ENCODE data around the gene C3orf52. TPM values are rescaled to one million over a fixed set of nuclear protein-coding genes. Genes with fewer than 3 reads are reported as not detected.
A peak's percentile ranks its signal among the peaks of the same experiment; 100 is the strongest.

Gene C3orf52
- total and polyA plus RNA-seq, 10 of the 15 experiments (the other 5 are each of a cell fraction or from before 2014, with no cell fraction given): 0.15 to 1.9 (median 0.73) TPM

- TF ChIP-seq BCL3 (IDR thresholded peaks at IDR 0.05; ENCODE audit: borderline replicate concordance, insufficient read depth, low read depth, low read length, poor library complexity, severe bottlenecking) (peak; percentile 34), MLLT1 (IDR thresholded peaks at IDR 0.05) (peak; percentile 51), NBN (IDR thresholded peaks at IDR 0.05) (no peak), KAT2A (conservative IDR thresholded peaks at IDR 0.05; ENCODE audit: control insufficient read depth, low read depth, low read length) (no peak), USF1 (IDR thresholded peaks at IDR 0.05; ENCODE audit: borderline replicate concordance, extremely low read length, insufficient read depth, low read depth, low read length) (no peak), CBX3 (IDR thresholded peaks at IDR 0.05; ENCODE audit: borderline replicate concordance, low read depth) (no peak), GATAD2B (conservative IDR thresholded peaks at IDR 0.05; ENCODE audit: low read depth) (no peak), PML (IDR thresholded peaks at IDR 0.05; ENCODE audit: low read length) (peak; percentile 45; the same call in 1 of the 2 replicates), RBBP5 (conservative IDR thresholded peaks at IDR 0.05) (no peak), SUPT20H (IDR thresholded peaks at IDR 0.05; ENCODE audit: borderline replicate concordance, control insufficient read depth, low read depth, low read length) (no peak), SIX5 (IDR thresholded peaks at IDR 0.05; ENCODE audit: low read depth, low read length, severe bottlenecking) (no peak), POLR2AphosphoS2 (IDR thresholded peaks at IDR 0.05; ENCODE audit: low read depth, low read length) (peak; percentile 78), BRCA1 (IDR thresholded peaks at IDR 0.05; ENCODE audit: low read depth, low read length) (no peak), SIN3A (IDR thresholded peaks at IDR 0.05; ENCODE audit: low read depth, low read length) (no peak), RCOR1 (conservative IDR thresholded peaks at IDR 0.05; ENCODE audit: low read depth, low read length) (no peak; the same call in 1 of the 2 replicates), JUNB (IDR thresholded peaks at IDR 0.05) (no peak), TARDBP (IDR thresholded peaks at IDR 0.05; ENCODE audit: borderline replicate concordance) (no peak), USF2 (IDR thresholded peaks at IDR 0.05; ENCODE audit: borderline replicate concordance, low read depth, low read length) (no peak), ATF7 (IDR thresholded peaks at IDR 0.05; ENCODE audit: low read depth) (0 out of 2 replicates have a peak, but pooled peaks have one; percentile 26), CTCF (IDR thresholded peaks at IDR 0.05 in 2 of 3, conservative IDR thresholded peaks at IDR 0.05 in 1 of 3; ENCODE audit: control insufficient read depth in 2 of 3, extremely low read depth in 1 of 3, insufficient read depth in 1 of 3, low read depth in 3 of 3, low read length in 3 of 3) (no peak), SRF (IDR thresholded peaks at IDR 0.05; ENCODE audit: low read depth in 2 of 2, low read length in 2 of 2) (no peak), MYC (IDR thresholded peaks at IDR 0.05; ENCODE audit: insufficient read depth, insufficient read length, insufficient replicate concordance, low read length, severe bottlenecking) (no peak), RUNX3 (IDR thresholded peaks at IDR 0.05; ENCODE audit: low read length) (peak; percentile 97), BCL11A (IDR thresholded peaks at IDR 0.05; ENCODE audit: low read depth, low read length) (no peak)
Measured at GRCh38 chr3:112119962-112120836, 34.0 kb downstream of the C3orf52 start (continued).
